HTERT RPE-1 (cell line): ENCODE data around the gene NECTIN2.

ENCODE experiments used
- in situ Hi-C: fragments of 300-500 bp; cut with MboI; formaldehyde crosslinking; loops from 4 replicates; pipeline ENCODE4 v1.14.3; 2020; ENCODE audit warnings: low sequenced_read_pairs

NECTIN2 gene

DNA sequence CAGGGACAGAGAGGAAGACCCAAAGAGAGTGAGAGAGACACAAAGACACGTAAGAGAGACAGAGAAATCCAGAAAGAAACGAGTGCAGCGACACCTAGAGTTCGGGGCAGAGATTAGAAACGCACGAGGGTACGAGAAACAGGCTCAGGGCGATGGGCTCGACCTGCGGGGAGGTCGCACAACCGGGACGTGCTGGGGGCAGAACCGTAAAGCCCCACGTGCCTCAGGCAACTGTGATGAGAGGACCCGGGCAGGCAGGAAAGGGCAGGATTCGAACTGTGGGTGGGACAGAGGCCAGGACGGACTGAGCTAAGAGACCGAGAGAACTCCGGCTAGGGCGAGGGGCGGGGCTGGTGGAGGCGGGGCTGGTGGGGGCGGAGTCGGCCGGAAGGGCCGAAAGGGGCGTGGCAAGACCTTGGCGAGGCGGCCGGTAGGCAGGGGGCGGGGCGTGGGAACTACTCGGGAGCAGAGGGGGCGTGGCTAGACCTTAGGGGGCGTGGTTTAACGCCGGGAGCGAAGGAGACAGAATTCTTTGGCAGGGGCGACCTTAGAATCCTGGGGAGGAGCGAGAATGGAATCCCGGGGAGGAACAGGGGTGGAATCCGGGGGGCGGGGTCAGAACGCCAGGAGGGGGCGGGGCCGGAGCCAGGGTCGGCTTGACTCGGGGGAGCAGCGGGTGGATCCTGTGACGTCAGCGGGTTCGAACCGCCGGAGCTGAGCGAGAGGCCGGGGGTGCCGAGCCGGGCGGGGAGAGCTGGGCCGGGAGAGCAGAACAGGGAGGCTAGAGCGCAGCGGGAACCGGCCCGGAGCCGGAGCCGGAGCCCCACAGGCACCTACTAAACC is at the start of gene NECTIN2:
Gene NECTIN2 (plus strand): TSS at position 686 of the 843 bp plus-strand sequence. CDS start 229 bp downstream, outside the sequence.
- in situ Hi-C loops: no loop called here

DNA sequence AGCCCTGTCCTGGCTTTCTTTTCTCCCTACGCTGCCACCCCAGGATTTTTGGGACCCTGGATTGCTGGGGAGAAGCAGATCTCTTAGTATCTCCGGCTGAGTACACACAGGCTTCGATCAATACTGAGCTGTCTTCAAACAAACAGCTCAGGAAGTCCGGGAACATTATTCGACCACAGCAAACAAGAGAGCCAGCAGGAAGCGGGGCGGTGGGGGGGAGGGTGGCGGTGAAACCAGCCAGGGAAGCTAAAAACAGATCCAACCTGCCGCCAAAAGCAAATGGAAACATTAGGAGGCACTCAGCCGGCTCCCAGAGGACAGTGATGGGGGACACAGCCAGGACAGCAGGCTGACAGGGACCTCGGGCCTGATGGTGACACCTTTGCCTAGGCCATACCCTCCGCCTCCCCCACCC is 49.4 kb upstream of the NECTIN2 start:
- in situ Hi-C loops: no loop called here

DNA sequence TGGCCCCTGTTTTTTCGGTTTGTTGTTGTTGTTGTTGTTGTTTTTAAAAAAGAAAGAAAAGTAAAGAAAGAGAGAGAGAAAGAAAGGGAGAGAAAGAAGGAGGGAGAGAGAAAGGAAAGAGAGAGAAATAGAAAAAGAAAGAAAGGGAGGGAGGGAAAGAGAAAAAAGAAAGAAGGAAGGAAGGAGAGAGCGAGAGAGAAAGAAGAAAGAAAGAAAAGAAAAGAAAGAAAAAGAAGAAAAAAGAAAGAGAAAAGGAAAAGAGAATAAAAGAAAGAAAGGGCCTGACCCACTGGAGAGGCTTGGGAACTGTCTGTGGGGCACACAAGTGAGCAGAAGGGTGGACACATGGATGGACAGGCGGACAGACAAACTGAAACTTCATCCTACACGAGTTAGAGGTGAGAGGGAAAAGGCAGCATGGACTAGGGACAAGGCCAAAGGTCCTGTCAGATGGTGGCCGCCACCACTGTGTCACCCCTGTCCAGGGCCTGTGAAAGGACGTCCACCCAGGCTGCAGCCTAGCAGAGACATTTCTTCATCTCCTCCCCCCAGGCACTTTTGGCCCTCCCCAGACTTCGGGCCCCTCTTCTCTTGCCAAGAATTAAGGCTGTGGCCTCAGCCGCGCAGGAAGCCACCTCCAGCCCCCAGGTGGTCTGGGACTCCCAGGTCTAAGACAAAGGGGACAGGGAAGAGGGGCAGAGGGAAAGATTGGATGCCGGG is 46.3 kb upstream of the NECTIN2 start:
- in situ Hi-C loops: no loop called here

DNA sequence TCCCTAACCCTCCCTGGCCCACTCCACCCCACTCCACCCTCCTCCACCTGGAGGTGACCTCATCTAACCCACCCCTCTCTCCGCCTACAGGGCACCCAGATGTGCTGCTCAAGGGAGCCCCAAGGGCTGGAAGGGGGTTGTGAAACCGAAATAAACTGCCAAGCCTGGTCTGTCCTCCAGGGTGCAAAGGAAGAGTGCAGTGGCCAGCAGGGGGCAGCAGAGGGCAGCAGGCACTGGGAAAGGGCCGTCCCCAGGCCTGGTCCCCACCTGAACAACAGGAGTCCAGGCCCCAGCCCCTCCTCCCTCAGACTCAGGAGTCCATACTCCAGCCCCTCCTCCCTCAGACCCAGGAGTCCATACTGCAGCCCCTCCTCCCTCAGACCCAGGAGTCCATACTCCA is 45.6 kb upstream of the NECTIN2 start:
- in situ Hi-C loops: no loop called here

DNA sequence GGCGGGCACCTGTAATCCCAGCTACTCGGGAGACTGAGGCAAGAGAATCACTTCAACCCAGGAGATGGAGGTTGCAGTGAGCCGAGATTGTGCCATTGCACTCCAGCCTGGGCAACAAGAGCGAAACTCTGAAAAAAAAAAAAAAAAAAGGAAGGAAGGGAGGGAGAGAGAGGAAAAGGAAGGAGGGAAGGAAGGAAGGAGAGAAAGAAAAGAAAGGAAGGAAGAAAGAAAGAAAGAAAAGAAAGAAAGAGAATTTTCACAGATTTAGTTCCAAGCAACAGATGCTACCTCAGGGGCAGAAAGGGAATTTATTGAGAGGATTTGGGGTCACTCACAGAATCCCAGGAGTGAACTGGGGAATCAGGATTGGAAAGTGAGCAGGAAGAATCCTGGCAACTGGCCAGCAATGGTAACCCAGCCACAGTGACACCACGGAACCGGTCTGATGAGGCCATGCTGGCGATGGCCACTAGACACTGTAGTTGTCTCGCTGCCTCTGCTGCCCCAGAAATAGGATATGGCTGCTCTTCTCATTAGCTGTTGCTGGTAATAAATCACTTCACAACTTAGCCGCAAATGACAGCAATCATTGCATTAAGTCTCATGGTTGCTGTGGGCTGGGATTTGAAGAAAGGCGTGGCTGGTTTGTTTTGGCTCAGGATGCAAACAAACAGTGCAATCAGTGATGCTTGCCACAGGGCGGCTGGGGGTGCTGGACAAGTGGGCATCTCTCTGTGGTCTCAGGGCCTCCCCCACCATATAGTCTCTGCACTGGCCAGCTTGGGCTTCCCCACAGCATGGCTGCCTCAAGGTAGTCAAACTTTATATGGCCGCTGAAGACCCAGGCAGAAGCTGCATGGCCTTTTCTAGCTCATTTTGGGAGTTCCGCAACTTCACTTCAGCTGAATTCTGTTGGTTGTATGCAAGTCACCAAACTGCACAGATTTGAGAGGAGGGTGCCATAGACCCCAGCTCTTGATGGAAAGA is 42.4 kb upstream of the NECTIN2 start:
- in situ Hi-C loops: no loop called here

DNA sequence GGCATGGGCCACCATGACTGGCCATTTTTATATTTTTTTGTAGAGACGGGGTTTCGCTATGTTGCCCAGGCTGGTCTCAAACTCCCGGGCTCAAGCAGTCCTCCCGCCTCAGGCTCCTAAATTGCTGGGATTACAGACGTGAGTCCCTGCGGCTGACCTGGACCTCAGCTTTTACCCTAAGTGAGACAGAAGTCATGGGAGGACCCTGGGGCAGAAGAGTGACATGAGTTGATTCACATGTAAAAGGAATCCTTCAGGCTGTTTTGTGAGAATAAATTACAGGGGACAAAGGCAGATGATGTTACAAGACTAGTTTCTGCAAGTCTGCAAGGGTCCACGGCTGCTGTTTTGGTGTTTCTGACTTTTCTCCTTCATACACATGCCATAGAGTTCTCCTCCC is 39.8 kb upstream of the NECTIN2 start:
- in situ Hi-C loops: no loop called here

DNA sequence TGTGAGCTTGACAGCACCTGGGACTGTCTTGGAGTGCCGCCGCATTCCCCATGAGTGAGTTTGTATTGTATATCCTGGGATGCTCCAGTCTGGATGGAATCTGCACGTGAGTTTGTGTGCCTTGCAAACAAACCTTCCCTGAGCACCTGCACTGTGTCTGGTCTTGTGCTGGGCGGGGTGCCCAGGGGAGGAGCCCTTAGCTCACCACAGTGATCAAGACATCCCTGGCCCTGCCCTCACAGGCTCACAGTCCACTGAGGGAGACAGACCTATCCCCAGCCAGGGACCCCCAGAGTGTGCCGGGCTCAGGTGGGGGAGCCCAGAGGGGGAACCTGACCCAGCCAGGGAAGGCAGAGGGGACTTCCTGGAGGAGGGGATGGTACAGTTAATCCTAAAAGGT is 38.9 kb upstream of the NECTIN2 start:
- in situ Hi-C loops: no loop called here

DNA sequence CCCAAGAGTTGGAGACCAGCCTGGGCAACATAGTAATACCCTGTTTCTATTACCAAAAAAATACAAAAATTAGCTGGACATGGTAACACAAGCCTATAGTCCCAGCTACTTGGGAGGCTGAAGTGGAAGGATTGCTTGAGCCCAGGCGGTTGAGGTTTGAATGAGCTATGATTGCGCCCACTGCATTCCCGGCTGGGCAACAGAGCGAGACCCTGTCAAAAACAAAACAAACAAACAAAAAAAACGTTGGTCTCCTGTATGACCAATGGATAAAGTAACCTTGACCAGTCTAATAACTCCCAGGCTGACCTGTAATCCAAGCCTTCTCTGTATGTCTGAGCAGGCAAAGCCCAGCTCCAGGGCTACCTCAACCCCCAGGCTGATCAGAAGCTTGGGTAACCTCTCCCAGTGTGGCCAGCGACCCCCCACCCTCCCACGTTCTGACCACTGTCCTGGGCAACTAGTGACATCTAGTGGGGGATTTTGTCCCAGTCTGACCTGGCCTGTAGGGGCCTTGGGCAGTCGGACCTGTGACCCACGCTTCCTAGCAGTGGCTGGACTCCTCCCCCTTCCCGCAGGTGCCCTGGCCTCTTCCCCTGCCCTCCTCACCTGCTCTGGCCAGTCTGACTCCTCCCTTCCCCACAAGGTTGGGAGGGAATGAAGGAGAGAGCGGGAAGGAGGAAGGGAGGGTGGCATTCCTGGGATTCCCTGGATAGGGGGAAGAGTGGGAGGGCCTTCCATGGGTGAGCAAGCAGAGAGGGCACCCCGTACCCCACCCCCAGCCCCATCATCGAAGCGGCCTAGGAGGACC is 38.2 kb upstream of the NECTIN2 start:
- in situ Hi-C loops: no loop called here

DNA sequence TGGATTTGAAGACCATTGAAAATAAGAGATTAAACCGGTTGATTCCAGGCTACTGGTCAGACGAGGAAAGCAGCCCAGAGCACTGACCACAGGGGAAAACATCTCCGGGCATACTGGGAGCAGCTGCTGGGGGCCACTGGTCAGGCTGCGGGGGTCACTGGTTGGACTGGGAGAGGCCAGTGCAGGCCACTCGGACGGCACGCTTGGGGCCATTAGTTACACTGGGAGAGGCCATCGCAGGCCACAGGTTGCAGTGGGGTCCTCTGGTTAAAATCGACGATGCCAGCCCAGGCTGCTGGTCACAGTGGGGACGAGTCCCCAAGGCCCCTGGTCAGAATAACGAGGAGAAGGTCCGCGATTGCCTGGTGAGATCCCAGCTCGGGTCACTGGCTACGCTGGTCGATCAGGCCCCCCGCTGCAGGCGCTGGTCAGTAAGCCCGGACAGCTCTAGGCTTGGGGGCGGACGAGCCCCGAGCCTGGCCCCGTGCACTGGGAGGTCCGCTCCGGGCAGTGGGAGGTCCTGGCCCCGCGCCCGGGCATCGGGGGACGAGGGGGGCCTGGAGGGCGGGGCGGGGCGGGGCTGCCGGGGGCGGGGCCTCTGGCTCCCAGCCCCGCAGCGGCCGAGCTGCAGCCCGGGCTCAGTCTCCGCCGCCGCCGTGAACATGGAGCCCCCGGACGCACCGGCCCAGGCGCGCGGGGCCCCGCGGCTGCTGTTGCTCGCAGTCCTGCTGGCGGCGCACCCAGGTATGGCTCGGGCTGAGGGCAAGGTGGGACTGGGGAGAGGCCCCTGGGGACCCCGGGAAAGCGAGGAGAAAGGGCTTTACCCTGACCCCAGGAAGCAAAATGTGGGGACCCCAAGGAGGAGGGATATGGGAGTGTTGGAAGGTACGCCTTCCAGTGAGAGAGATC is 37.4 kb upstream of the NECTIN2 start, which contains the start of gene BCAM:
Gene BCAM (plus strand): TSS at position 641 of the 909 bp plus-strand sequence. CDS start 22 bp downstream, at position 663.
- in situ Hi-C loops: no loop called here

DNA sequence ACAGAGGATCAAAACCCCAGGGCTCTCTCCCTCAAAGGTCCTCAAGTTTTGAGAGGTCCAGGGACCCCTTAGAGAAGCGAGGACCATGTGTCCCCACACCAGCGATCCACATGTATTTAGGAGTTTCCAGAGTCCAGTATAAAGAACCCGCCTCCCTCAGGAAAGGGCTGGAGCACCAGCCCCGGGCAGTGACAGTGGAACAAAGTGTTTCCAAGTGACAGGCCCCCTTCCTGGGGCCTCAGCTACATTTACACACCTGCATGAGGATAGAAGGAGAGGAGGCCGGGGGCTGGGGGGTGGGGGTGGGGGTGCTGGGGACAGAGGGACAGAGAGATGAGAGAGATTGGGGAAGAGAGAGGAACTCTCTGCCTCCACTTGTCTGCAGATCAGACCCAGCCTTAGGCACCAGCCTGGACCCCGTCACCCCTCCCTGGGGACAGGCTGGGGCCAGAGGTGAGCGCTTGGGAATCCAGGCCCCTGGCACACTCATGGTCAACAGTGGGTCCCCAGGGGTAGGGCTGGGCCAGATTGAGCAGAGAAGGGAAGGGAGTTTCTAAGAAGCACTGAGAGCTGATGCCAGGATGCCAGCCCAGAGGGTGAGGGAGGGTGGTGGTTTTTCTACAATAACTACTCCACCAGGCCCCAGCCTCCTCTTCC is 36.4 kb upstream of the NECTIN2 start:
- in situ Hi-C loops: no loop called here

DNA sequence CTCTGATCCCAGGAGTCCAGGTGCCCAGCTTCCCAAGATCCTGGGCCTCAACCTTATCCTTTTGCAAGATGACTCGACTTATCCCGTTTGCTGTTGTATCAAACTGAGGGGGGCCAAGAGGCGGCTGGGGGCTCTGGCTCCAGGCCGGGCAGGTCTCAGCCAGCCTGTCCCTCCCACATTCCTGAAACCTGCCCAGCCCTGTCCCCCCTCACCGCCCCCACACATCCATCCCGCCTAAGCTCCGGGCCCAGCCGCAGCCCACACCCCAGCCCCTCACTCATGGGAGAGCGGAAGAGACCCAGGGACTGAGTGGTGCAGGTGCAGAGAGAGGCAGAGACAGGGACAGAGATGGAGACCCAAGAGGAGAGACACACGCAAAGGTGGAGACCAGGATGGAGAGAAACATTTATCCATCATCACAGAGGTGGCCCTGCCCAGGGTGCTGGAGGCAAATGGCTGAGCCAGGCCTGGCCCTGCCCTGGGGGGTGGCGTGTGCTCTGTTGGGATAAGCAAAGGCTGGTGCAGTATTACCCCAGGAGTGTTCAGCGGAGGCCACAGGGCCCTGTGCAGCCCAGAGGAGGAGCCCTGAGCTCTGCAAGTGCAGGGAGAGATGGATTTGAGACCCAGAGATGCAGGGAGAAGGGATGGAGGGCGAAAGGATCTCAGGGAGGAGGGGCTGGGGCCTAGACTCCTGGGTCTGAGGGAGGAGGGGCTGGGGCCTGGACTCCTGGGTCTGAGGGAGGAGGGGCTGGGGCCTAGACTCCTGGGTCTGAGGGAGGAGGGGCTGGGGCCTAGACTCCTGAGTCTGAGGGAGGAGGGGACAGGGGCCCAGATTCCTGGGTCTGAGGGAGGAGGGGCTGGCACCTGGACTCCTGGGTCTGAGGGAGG is 35.6 kb upstream of the NECTIN2 start:
- in situ Hi-C loops: no loop called here

DNA sequence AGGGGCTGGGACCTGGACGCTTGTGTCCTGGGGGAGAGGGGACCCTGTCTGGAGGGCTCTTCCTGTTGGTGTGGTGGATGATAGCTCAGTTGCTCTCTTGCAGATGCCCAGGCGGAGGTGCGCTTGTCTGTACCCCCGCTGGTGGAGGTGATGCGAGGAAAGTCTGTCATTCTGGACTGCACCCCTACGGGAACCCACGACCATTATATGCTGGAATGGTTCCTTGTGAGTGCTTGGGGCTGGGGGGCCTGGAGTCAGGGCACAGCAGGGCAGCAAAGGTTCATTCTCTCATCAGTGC is 35.0 kb upstream of the NECTIN2 start:
- in situ Hi-C loops: no loop called here

DNA sequence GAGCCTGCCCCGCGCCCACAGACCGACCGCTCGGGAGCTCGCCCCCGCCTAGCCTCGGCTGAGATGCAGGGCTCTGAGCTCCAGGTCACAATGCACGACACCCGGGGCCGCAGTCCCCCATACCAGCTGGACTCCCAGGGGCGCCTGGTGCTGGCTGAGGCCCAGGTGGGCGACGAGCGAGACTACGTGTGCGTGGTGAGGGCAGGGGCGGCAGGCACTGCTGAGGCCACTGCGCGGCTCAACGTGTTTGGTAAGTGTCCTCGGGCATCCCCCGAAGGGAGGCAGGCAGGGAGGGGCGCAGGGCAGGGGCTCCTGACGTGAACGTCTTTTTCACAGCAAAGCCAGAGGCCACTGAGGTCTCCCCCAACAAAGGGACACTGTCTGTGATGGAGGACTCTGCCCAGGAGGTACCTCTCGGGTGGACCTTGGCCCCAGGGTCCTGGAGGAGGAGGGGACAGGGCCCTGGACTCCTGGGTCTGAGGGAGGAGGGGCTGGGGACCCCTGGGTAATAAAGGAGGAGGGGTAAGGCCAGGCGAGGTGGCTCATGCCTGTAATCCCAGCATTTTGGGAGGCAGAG is 33.9 kb upstream of the NECTIN2 start:
- in situ Hi-C loops: no loop called here

DNA sequence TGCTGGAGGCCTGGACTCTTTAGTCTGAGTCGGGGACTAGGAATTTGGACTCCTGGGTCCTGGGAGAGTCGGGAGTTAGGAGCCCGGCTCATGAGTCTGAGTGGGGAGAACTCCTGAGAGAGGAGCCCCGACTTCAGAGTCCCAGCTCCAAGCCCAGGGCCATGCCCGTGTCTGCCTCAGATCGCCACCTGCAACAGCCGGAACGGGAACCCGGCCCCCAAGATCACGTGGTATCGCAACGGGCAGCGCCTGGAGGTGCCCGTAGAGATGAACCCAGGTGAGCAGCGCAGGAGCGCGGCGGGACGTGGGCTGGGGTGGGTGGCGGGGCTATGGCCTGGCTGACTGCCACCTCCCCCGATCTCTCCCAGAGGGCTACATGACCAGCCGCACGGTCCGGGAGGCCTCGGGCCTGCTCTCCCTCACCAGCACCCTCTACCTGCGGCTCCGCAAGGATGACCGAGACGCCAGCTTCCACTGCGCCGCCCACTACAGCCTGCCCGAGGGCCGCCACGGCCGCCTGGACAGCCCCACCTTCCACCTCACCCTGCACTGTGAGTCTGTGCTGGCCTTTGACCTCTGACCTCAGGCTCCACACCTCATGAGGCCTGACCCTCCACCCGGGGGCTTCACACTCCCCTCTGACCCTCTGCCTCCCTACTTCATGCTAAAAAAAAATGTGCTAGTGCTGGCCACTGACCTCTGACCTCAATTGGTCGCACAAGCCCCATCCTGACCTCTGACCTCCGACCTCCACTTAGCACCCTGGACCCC is 32.8 kb upstream of the NECTIN2 start:
- in situ Hi-C loops: no loop called here

DNA sequence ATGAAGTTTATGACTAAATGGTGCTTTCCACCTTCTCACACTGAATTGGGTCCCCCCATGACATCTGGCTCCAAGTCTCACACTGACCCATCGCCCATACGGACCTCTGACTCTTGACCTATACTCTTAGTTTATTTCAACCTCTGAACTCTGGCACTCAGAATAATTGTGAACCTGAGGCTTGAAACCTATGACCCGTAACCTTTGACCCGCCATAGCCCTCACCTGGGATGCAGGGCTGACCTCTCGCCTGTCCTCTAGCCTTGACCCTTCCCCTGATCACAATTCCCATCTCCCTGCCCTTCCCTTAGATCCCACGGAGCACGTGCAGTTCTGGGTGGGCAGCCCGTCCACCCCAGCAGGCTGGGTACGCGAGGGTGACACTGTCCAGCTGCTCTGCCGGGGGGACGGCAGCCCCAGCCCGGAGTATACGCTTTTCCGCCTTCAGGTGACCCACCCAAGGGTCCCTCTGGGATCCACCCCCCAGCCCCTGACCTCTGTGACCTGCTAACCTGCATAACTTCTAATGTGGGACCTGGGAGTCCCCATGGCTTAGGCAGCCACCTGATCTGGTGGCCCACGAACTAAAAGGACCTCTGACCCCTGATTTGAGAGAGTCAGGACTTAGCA is 32.1 kb upstream of the NECTIN2 start:
- in situ Hi-C loops: no loop called here

DNA sequence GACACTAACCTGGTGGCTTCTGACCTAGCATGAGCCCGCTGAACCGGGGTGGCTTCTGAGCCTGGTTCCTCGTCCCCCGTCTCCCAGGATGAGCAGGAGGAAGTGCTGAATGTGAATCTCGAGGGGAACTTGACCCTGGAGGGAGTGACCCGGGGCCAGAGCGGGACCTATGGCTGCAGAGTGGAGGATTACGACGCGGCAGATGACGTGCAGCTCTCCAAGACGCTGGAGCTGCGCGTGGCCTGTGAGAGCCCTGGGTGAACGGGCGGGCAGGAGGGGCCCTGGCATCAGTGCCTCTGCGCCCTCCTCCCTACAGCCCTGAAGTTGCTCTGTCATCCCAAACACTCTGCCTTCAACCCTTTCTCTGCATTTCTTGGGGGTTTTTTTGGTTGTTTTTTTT is 31.6 kb upstream of the NECTIN2 start:
- in situ Hi-C loops: no loop called here
